K562 (cell line): ENCODE measurements around the gene CPPED1. TPM values are rescaled to one million over a fixed set of nuclear protein-coding genes. Genes with fewer than 3 reads are reported as not detected.

Experiments used
- ATAC-seq: fragments of 200-7000 bp; cut with Tn5 transposase; 3 replicates; pipeline ENCODE4 v1.9.1; 2020; ENCODE audit warnings: moderate library complexity
- BruUV-seq: library from RNA; stranded (reverse); fragments of 400-500 nt; replicated peaks from 2 replicates; lab custom pipeline; 2021; lab: Mats Ljungman, UMichigan
- CTCF ChIA-PET: fragments of 300-600 bp; formaldehyde crosslinking; extraction: SDS; loops from one replicate; lab custom pipeline; 2021; ENCODE audit warnings: low intra/inter-chr PET ratio; lab: Yijun Ruan, JAX
- POLR2A ChIA-PET: fragments of 300-600, 350-650 bp; sonication (Branson Sonifier 250); formaldehyde crosslinking; extraction: SDS; loops from one replicate; lab custom pipeline; 2021; ENCODE audit warnings: antibody characterized with exemption, inconsistent platforms; lab: Yijun Ruan, JAX
- DNase-seq, 4 experiments: peaks; one replicate each; pipeline versions ENCODE4 v3.0.0 to v3.0.0-alpha.2; 2011 to 2018; ENCODE audit warnings: low spot score in 3 of 4, mixed read lengths in 3 of 4; ENCODE audit errors: extremely low read depth in 1 of 4
- FAIRE-seq: peaks from 2 replicates; lab custom pipeline; 2011; peaks lifted over from hg19 to GRCh38; lab: Jason Lieb, UNC
- H2AFZ ChIP-seq: 2 replicates; pipeline ENCODE4 v1.6.0; 2011; ENCODE audit warnings: low read depth, low read length, control low read depth, inconsistent platforms
- H3K27ac ChIP-seq: fragments of 200-600 bp; 3 replicates; pipeline ENCODE4 v1.8.0; 2011; ENCODE audit warnings: low read depth, mild to moderate bottlenecking, control low read depth, inconsistent platforms, low read length, moderate library complexity, mixed read lengths; ENCODE audit errors: extremely low read depth
- H3K27me3 ChIP-seq, 2 experiments: fragments of 300-600 bp in 1 of 2; 2 replicates in 1 of 2; 3 replicates in 1 of 2; pipeline versions ENCODE4 v1.6.0 to v1.8.0; 2011; ENCODE audit warnings: inconsistent platforms in 2 of 2, low read length in 2 of 2, mild to moderate bottlenecking in 1 of 2, mixed read lengths in 1 of 2, moderate library complexity in 1 of 2; ENCODE audit not compliant: control insufficient read depth in 2 of 2, insufficient read depth in 2 of 2
- H3K36me3 ChIP-seq: fragments of 300-600 bp; 3 replicates; pipeline ENCODE4 v1.8.0; 2011; ENCODE audit warnings: mild to moderate bottlenecking, low read length, inconsistent platforms; ENCODE audit not compliant: control insufficient read depth, insufficient read depth
- H3K4me1 ChIP-seq, 2 experiments: fragments of 200-600 bp in 1 of 2; replicated peaks in 1 of 2; 2 replicates in 1 of 2; 3 replicates in 1 of 2; pipeline versions ENCODE4 v1.5.1 to v1.8.0; 2011; ENCODE audit warnings: inconsistent platforms in 2 of 2, low read length in 2 of 2, mild to moderate bottlenecking in 1 of 2, mixed read lengths in 1 of 2, moderate library complexity in 1 of 2; ENCODE audit not compliant: control insufficient read depth in 2 of 2, insufficient read depth in 2 of 2
- H3K4me2 ChIP-seq: 2 replicates; pipeline ENCODE4 v1.6.1; 2011; ENCODE audit warnings: low read length, control low read depth, inconsistent platforms, mixed read lengths; ENCODE audit not compliant: insufficient read depth
- H3K4me3 ChIP-seq: fragments of 200-600 bp; sonication (generic), shearing (Covaris generic); 2 replicates; pipeline ENCODE4 v1.5.1; 2016; ENCODE audit warnings: control low read depth, inconsistent platforms
- H3K79me2 ChIP-seq: fragments of 200-600 bp; 3 replicates; pipeline ENCODE4 v1.8.0; 2011; ENCODE audit warnings: low read length, inconsistent platforms; ENCODE audit not compliant: control insufficient read depth, insufficient read depth
- H3K9ac ChIP-seq, 2 experiments: 2 replicates each; pipeline versions ENCODE4 v1.6.0 to v1.6.1; 2011; ENCODE audit warnings: low read depth in 2 of 2, low read length in 2 of 2, control low read depth in 1 of 2, inconsistent platforms in 1 of 2, mild to moderate bottlenecking in 1 of 2, mixed read lengths in 1 of 2; ENCODE audit not compliant: insufficient read depth in 1 of 2
- H3K9me1 ChIP-seq: one replicate; pipeline ENCODE4 v1.6.0; 2011; ENCODE audit warnings: inconsistent platforms, mild to moderate bottlenecking, low read length, moderate library complexity; ENCODE audit not compliant: control insufficient read depth, insufficient read depth
- H3K9me3 ChIP-seq: replicated peaks from 2 replicates; pipeline ENCODE4 v1.5.1; 2011; ENCODE audit warnings: low read depth, low read length, inconsistent platforms; ENCODE audit not compliant: control insufficient read depth, insufficient read depth
- H4K20me1 ChIP-seq: replicated peaks from 2 replicates; pipeline ENCODE4 v1.6.1; 2011; ENCODE audit warnings: low read length, inconsistent platforms, mixed read lengths; ENCODE audit not compliant: control insufficient read depth, insufficient read depth
- ATF7 ChIP-seq: fragments of 450-650 bp; IDR thresholded peaks from 2 replicates; pipeline ENCODE4 v1.7.1; 2014; ENCODE audit warnings: mild to moderate bottlenecking, moderate library complexity
- CEBPG ChIP-seq, 3 experiments: fragments of 200-800 bp in 1 of 3; sonication (Bioruptor generic) in 1 of 3; sonication (generic) in 1 of 3; formaldehyde crosslinking in 1 of 3; IDR thresholded peaks in 2 of 3; conservative IDR thresholded peaks in 1 of 3; 2 replicates each; pipeline versions ENCODE4 v1.6.1 to v1.8.0; 2016 to 2022; ENCODE audit warnings: missing compliant biosample characterization in 2 of 3, missing genetic modification characterization in 2 of 3, mild to moderate bottlenecking in 1 of 3, missing genetic modification reagents in 1 of 3
- CREBBP ChIP-seq: IDR thresholded peaks from one replicate; pipeline ENCODE4 v1.6.1; 2012; ENCODE audit warnings: low read depth, mild to moderate bottlenecking, control low read depth, inconsistent platforms, low read length
- JUNB ChIP-seq: fragments of 450-650 bp; formaldehyde crosslinking; conservative IDR thresholded peaks from 2 replicates; pipeline ENCODE4 v1.4.0; 2020; ENCODE audit warnings: mild to moderate bottlenecking
- MAFF ChIP-seq: IDR thresholded peaks from 2 replicates; pipeline ENCODE4 v1.6.1; 2012; ENCODE audit warnings: low read length, improper control_type of control experiment
- MLLT1 ChIP-seq, 2 experiments: fragments of 450-650 bp; IDR thresholded peaks; 2 replicates each; pipeline ENCODE4 v1.6.1; 2016
- MYNN ChIP-seq, 2 experiments: sonication (generic); formaldehyde crosslinking in 1 of 2; IDR thresholded peaks; 2 replicates each; pipeline versions ENCODE4 v1.5.0 to v1.6.1; 2016 to 2020; ENCODE audit warnings: antibody characterized with exemption in 1 of 2, missing genetic modification reagents in 1 of 2
- RBM25 ChIP-seq: fragments of 200-400 bp; formaldehyde crosslinking; IDR thresholded peaks from 2 replicates; pipeline ENCODE4 v1.6.1; 2018; ENCODE audit warnings: low read length, low read depth, moderate library complexity; ENCODE audit not compliant: severe bottlenecking
- ZNF121 ChIP-seq: sonication (generic); formaldehyde crosslinking; conservative IDR thresholded peaks from 2 replicates; pipeline ENCODE4 v1.8.0; 2022; ENCODE audit warnings: missing genetic modification reagents
- ZNF384 ChIP-seq: IDR thresholded peaks from 2 replicates; pipeline ENCODE4 v1.6.1; 2012; ENCODE audit warnings: low read depth, low read length, improper control_type of control experiment
- WGBS: fragments of 100-300 bp; shearing (Covaris generic); methylation state at CpG from one replicate; pipeline ENCODE4 v1.1.6; 2016; ENCODE audit warnings: low coverage, mixed read lengths; ENCODE audit not compliant: insufficient coverage; ENCODE audit errors: missing lambda C conversion rate; 5-methylcytosine and 5-hydroxymethylcytosine counted together
- in situ Hi-C: fragments of 300-500 bp; cut with MboI; formaldehyde crosslinking; loops from 4 replicates; pipeline ENCODE4 v1.15.0; 2018; ENCODE audit warnings: inconsistent platforms, mixed read lengths
- intact Hi-C: fragments of 100-400 bp; cut with micrococcal nuclease; formaldehyde crosslinking; loops from 2 replicates; pipeline ENCODE4 v1.14.2; 2022
- polyA plus RNA-seq, 8 experiments: library from polyadenylated mRNA; depleted of rRNA in 4 of 8; stranded (reverse) in 5 of 8; unstranded in 3 of 8; fragments of >200 nt; fragmentation: Nextera tagmentation in 2 of 8; fragmentation: Illumina TruSeq in 1 of 8; extraction: Ambion mirVana in 2 of 8; extraction: Trizol in 1 of 8; gene quantifications; 2 replicates each; pipeline versions ENCODE4 v1.2.1 to v1.2.3, GENCODE V29; 2011 to 2014; ENCODE audit warnings: inconsistent platforms in 1 of 8, missing spikeins in 1 of 8
- total RNA-seq, 7 experiments: library from RNA; depleted of rRNA in 6 of 7; stranded (reverse); fragments of >200 nt in 6 of 7; fragmentation: Illumina TruSeq in 2 of 7; extraction: Trizol in 2 of 7; gene quantifications; 2 replicates each; pipeline versions ENCODE4 v1.2.1 to v1.2.3, GENCODE V29; 2011 to 2021; ENCODE audit warnings: low replicate concordance in 1 of 7

CPPED1 gene
- total and polyA plus RNA-seq, 9 of the 15 experiments (the other 6 are each of a cell fraction or from before 2014, with no cell fraction given) = 7.5 to 25.7 (median 16.9) TPM

DNA sequence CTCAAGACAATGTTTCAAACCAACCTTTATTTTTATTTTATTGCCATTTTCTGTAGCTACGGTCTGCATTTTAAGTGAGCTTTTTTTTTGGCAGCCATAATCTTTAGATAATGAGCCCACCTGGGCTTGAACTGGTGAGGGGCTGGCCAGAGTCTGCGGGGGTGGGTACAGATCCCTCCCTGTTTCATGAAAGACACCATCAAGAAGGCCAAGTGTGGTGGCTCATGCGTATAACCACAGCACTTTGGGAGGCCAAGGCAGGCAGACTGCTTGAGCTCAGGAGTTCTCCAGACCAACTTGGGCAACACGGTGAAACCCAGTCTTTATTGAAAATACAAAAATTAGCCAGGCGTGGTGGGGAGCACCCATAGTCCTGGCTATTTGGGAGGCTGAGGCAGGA, 113.7 kb downstream of the CPPED1 start:
- no peak overlapping the region for H3K9ac ChIP-seq
- in situ Hi-C loops (no loop called here), intact Hi-C loops (no loop called here)
- no peaks in the 10 kb centered on the region; a peak in 1 of 5 replicates for H3K4me1 ChIP-seq
- no peak overlapping the region for H3K27ac ChIP-seq
- H3K79me2 ChIP-seq = no peaks in the 10 kb centered on the region
- no peak for ATAC-seq
- no peaks in the 10 kb centered on the region; a peak in 1 of 5 replicates for H3K27me3 ChIP-seq
- 61% methylated on average over 5 of the region's 5 CpGs for WGBS
- POLR2A ChIA-PET = interaction anchor here (0.6 kb wide), 3 partner anchors 44 to 1252 kb away, joined by 3 to 5 read pairs (median 3); no protein-coding TSS in a partner anchor
- no peak overlapping the region for H3K4me2 ChIP-seq
- BruUV-seq = no TSS peak
- DNase-seq = no peak
- no peak for FAIRE-seq
- H3K9me1 ChIP-seq = no peaks in the 10 kb centered on the region
- H3K9me3 ChIP-seq = no peaks in the 10 kb centered on the region
- TF ChIP-seq MYNN (IDR thresholded peaks at IDR 0.05) (no peak), MYNN (CRISPR knock-in tag; IDR thresholded peaks at IDR 0.05) (no peak)
- CTCF ChIA-PET = no interaction called here
- H4K20me1 ChIP-seq = peaks cover 2% of the 10 kb centered on the region; the same call in 1 of the 2 replicates
- H3K36me3 ChIP-seq = no peaks in the 10 kb centered on the region
- H3K4me3 ChIP-seq = no peak overlapping the region
- no peak overlapping the region for H2AFZ ChIP-seq

GRCh38 chr16:12688951-12689850, 114.5 kb downstream of the CPPED1 start:
- 64% methylated on average over 6 of the region's 6 CpGs for WGBS
- no TSS peak for BruUV-seq
- H3K27ac ChIP-seq = no peak overlapping the region
- H3K4me3 ChIP-seq = no peak overlapping the region
- H3K36me3 ChIP-seq = no peaks in the 10 kb centered on the region
- ATAC-seq (no peak), DNase-seq (no peak), FAIRE-seq (no peak)
- intact Hi-C loops = no loop called here
- POLR2A ChIA-PET = interaction anchor here (0.6 kb wide), 2 partner anchors 43 to 93 kb away, joined by 3 to 5 read pairs; no protein-coding TSS in a partner anchor
- CTCF ChIA-PET = no interaction called here
- H3K9ac ChIP-seq = no peak overlapping the region
- H4K20me1 ChIP-seq = peaks cover 2% of the 10 kb centered on the region; the same call in 1 of the 2 replicates
- no peak overlapping the region for H2AFZ ChIP-seq
- in situ Hi-C loops = no loop called here
- no peaks in the 10 kb centered on the region; a peak in 1 of 5 replicates for H3K4me1 ChIP-seq
- no peaks in the 10 kb centered on the region; a peak in 1 of 5 replicates for H3K27me3 ChIP-seq
- H3K9me1 ChIP-seq = no peaks in the 10 kb centered on the region
- H3K9me3 ChIP-seq = no peaks in the 10 kb centered on the region
- H3K4me2 ChIP-seq = no peak overlapping the region
- H3K79me2 ChIP-seq = no peaks in the 10 kb centered on the region
- no peak for TF ChIP-seq MAFF
- peak; percentile 70; the same call in 1 of the 2 replicates for TF ChIP-seq ATF7
- TF ChIP-seq ZNF121 (CRISPR knock-in tag) = peak; percentile 78
- peak; percentile 19 for TF ChIP-seq RBM25
- no peak for TF ChIP-seq JUNB
- peak; percentile 72 for TF ChIP-seq ZNF384
- TF ChIP-seq CREBBP = no peak
- no peak for TF ChIP-seq CEBPG (CRISPR knock-in tag; IDR thresholded peaks at IDR 0.05)
- peak in 1 of 2 experiments; percentile 49; a peak in 1 of 4 replicates for TF ChIP-seq CEBPG (tag; conservative IDR thresholded peaks at IDR 0.05 in 1 of 2, IDR thresholded peaks at IDR 0.05 in 1 of 2)
- TF ChIP-seq MLLT1 (IDR thresholded peaks at IDR 0.05) = no peak
